ENCODE results near the gene CTNNA3. TPM values are rescaled to one million over a fixed set of nuclear protein-coding genes. Genes with fewer than 3 reads are reported as not detected.

Gene CTNNA3
- total RNA-seq, 1 experiment from 2014 or later = 0.02 TPM

GRCh38 chr10:65952086-65952485 is 1743.9 kb downstream of the CTNNA3 start:
- POLR2A ChIA-PET = no interaction called here
- Mint-ChIP-seq H3K27ac (ENCODE audit: low read depth, unreplicated experiment) (no peak overlapping the region), H3K36me3 (ENCODE audit: insufficient read depth, unreplicated experiment) (no peaks in the 10 kb centered on the region), H3K4me3 (ENCODE audit: unreplicated experiment) (no peak overlapping the region), H3K4me1 (ENCODE audit: insufficient read depth, unreplicated experiment) (no peaks in the 10 kb centered on the region), H3K9me3 (ENCODE audit: unreplicated experiment) (no peaks in the 10 kb centered on the region), H3K27me3 (ENCODE audit: insufficient read depth, unreplicated experiment) (no peaks in the 10 kb centered on the region)
- CTCF ChIA-PET = interaction anchor here (0.6 to 0.8 kb wide), 3 partner anchors 55 to 370 kb away, joined by 3 to 4 read pairs (median 3); no protein-coding TSS in a partner anchor
- DNase-seq (ENCODE audit: unreplicated experiment) = no peak
- TF ChIP-seq, protein P1, sequence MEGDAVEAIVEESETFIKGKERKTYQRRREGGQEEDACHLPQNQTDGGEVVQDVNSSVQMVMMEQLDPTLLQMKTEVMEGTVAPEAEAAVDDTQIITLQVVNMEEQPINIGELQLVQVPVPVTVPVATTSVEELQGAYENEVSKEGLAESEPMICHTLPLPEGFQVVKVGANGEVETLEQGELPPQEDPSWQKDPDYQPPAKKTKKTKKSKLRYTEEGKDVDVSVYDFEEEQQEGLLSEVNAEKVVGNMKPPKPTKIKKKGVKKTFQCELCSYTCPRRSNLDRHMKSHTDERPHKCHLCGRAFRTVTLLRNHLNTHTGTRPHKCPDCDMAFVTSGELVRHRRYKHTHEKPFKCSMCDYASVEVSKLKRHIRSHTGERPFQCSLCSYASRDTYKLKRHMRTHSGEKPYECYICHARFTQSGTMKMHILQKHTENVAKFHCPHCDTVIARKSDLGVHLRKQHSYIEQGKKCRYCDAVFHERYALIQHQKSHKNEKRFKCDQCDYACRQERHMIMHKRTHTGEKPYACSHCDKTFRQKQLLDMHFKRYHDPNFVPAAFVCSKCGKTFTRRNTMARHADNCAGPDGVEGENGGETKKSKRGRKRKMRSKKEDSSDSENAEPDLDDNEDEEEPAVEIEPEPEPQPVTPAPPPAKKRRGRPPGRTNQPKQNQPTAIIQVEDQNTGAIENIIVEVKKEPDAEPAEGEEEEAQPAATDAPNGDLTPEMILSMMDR (IDR thresholded peaks at IDR 0.05; ENCODE audit: unreplicated experiment) = no peak
- intact Hi-C loops (cut with micrococcal nuclease) = no loop called here
- no TSS peak for BruUV-seq (replicated peaks)

DNA sequence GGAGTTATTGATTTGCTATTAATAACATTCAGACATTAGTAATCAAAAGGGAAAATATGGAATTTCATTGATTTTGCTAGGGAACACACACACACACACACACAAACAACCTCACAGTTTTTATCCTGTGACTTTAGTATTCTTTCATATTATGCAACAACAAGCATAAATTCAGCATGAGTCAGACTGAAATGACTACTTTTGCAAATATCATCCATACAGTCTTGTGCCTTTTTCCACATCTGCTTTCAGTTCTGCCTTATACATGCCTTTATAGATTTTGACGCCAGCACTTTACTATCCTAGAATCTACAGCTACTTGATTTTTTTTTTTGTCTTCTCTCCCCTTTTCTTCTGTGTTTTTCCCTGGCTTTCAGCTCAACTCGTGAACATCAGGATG is 1745.9 kb downstream of the CTNNA3 start:
- POLR2A ChIA-PET = no interaction called here
- TF ChIP-seq, protein P1 (IDR thresholded peaks at IDR 0.05; ENCODE audit: unreplicated experiment) = no peak
- no peak overlapping the region for H3K4me3 Mint-ChIP-seq (ENCODE audit: unreplicated experiment)
- no peaks in the 10 kb centered on the region for H3K36me3 Mint-ChIP-seq (ENCODE audit: insufficient read depth, unreplicated experiment)
- H3K4me1 Mint-ChIP-seq (ENCODE audit: insufficient read depth, unreplicated experiment) = no peaks in the 10 kb centered on the region
- CTCF ChIA-PET = no interaction called here
- no peak overlapping the region for H3K27ac Mint-ChIP-seq (ENCODE audit: low read depth, unreplicated experiment)
- H3K9me3 Mint-ChIP-seq (ENCODE audit: unreplicated experiment) = no peaks in the 10 kb centered on the region
- intact Hi-C loops (cut with micrococcal nuclease) = no loop called here
- H3K27me3 Mint-ChIP-seq (ENCODE audit: insufficient read depth, unreplicated experiment) = no peaks in the 10 kb centered on the region
- peak; percentile 41 for DNase-seq (ENCODE audit: unreplicated experiment)
- BruUV-seq (replicated peaks) = no TSS peak

GRCh38 chr10:65949526-65949925 is 1746.5 kb downstream of the CTNNA3 start:
- Mint-ChIP-seq H3K27ac (ENCODE audit: low read depth, unreplicated experiment) (no peak overlapping the region), H3K4me3 (ENCODE audit: unreplicated experiment) (no peak overlapping the region), H3K36me3 (ENCODE audit: insufficient read depth, unreplicated experiment) (no peaks in the 10 kb centered on the region), H3K4me1 (ENCODE audit: insufficient read depth, unreplicated experiment) (no peaks in the 10 kb centered on the region), H3K9me3 (ENCODE audit: unreplicated experiment) (no peaks in the 10 kb centered on the region), H3K27me3 (ENCODE audit: insufficient read depth, unreplicated experiment) (no peaks in the 10 kb centered on the region)
- ChIA-PET CTCF (no interaction called here), POLR2A (no interaction called here)
- intact Hi-C loops (cut with micrococcal nuclease) = no loop called here
- BruUV-seq (replicated peaks) = no TSS peak
- TF ChIP-seq, protein P1 (IDR thresholded peaks at IDR 0.05; ENCODE audit: unreplicated experiment) = no peak
- DNase-seq (ENCODE audit: unreplicated experiment) = no peak

DNA sequence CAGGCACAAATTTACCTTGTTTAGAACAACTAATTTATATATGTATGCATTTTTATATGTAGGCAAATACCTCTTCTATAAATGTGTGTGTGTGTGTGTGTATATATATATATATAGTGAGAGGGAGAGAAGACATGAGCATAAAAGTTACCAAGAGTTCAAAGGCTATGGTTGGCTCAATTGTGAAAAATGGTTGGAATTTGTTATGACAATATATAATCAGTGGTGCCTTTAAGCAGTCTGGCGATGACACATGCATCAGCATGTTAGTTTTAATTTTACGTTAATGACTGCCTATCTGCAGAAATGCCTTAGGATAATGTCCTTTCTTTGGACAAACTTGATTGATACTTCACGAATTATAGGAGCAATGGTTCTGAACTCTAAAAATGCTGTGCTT is 1750.9 kb downstream of the CTNNA3 start:
- Mint-ChIP-seq H3K4me1 (ENCODE audit: insufficient read depth, unreplicated experiment) (no peaks in the 10 kb centered on the region), H3K9me3 (ENCODE audit: unreplicated experiment) (no peaks in the 10 kb centered on the region), H3K27ac (ENCODE audit: low read depth, unreplicated experiment) (no peak overlapping the region), H3K27me3 (ENCODE audit: insufficient read depth, unreplicated experiment) (no peaks in the 10 kb centered on the region), H3K4me3 (ENCODE audit: unreplicated experiment) (no peak overlapping the region), H3K36me3 (ENCODE audit: insufficient read depth, unreplicated experiment) (no peaks in the 10 kb centered on the region)
- BruUV-seq (replicated peaks) = no TSS peak
- ChIA-PET CTCF (interaction anchor here (0.6 kb wide), 1 partner anchor 235 kb away, joined by 3 read pairs; no protein-coding TSS in a partner anchor), POLR2A (no interaction called here)
- TF ChIP-seq, protein P1 (IDR thresholded peaks at IDR 0.05; ENCODE audit: unreplicated experiment) = no peak
- no peak for DNase-seq (ENCODE audit: unreplicated experiment)
- intact Hi-C loops (cut with micrococcal nuclease) = no loop called here
